GM18526 (cell line): ENCODE measurements around the gene C1QBP.

Experiments used
- POLR2A ChIP-seq: IDR thresholded peaks from 3 replicates; pipeline ENCODE4 v1.6.1; 2011; ENCODE audit not compliant: insufficient read length; ENCODE audit errors: extremely low read depth

Gene C1QBP

GRCh38 chr17:5444209-5444608, 5.3 kb upstream of the C1QBP start:
- TF ChIP-seq POLR2A = no peak

- no peak for TF ChIP-seq POLR2A
These were observed 4.8 kb upstream of the C1QBP start for GRCh38 chr17:5443728-5444127.

GRCh38 chr17:5439446-5439764, 450 bp upstream of the C1QBP start:
- no peak for TF ChIP-seq POLR2A

GRCh38 chr17:5437721-5438317, 1.1 kb downstream of the C1QBP start:
- no peak for TF ChIP-seq POLR2A

- no peak for TF ChIP-seq POLR2A
These were observed 4.0 kb downstream of the C1QBP start for GRCh38 chr17:5434984-5435383.

- no peak for TF ChIP-seq POLR2A
These were observed 6.9 kb downstream of the C1QBP start for GRCh38 chr17:5431949-5432556.

- TF ChIP-seq POLR2A = no peak
These were observed 8.4 kb downstream of the C1QBP start for GRCh38 chr17:5430413-5430999.

- TF ChIP-seq POLR2A = no peak
These were observed 9.6 kb downstream of the C1QBP start for GRCh38 chr17:5429191-5429887.

GRCh38 chr17:5425826-5426225, 13.1 kb downstream of the C1QBP start:
- no peak for TF ChIP-seq POLR2A

GRCh38 chr17:5424909-5425308, 14.0 kb downstream of the C1QBP start:
- no peak for TF ChIP-seq POLR2A

GRCh38 chr17:5422505-5422904, 16.4 kb downstream of the C1QBP start:
- no peak for TF ChIP-seq POLR2A

- TF ChIP-seq POLR2A = peak; percentile 87
These were observed 18.8 kb downstream of the C1QBP start, which contains the start of gene RPAIN for GRCh38 chr17:5419959-5420653. RPAIN (plus strand) TSS chr17:5420182; CDS start chr17:5420211, 29 bp downstream.

GRCh38 chr17:5419356-5419958, 19.5 kb downstream of the C1QBP start, which contains the start of gene NUP88:
NUP88 (minus strand) TSS chr17:5419662; CDS start chr17:5419650, 12 bp downstream.
- TF ChIP-seq POLR2A = peak; percentile 93

GRCh38 chr17:5418858-5419355, 20.0 kb downstream of the C1QBP start:
- no peak for TF ChIP-seq POLR2A

GRCh38 chr17:5416901-5417300, 22.1 kb downstream of the C1QBP start:
- no peak for TF ChIP-seq POLR2A
